IMR-90 (cell line): ENCODE results near the gene CSNK2A3. TPM values are rescaled to one million over a fixed set of nuclear protein-coding genes. Genes with fewer than 3 reads are reported as not detected.

Source experiments
- ATAC-seq: fragments of 200-7000 bp; cut with Tn5 transposase; 2 replicates; pipeline ENCODE4 v1.9.1; 2020; ENCODE audit warnings: low read depth, mild to moderate bottlenecking, moderate library complexity
- BruUV-seq: library from RNA; stranded (reverse); fragments of 400-500 nt; replicated peaks from 2 replicates; lab custom pipeline; 2021; lab: Mats Ljungman, UMichigan
- CTCF ChIA-PET: fragments of 300-600 bp; formaldehyde crosslinking; extraction: SDS; loops from one replicate; lab custom pipeline; 2021; ENCODE audit warnings: antibody characterized with exemption; lab: Yijun Ruan, JAX
- POLR2A ChIA-PET: fragments of 300-600 bp; sonication (Branson Sonifier 250); formaldehyde crosslinking; loops from one replicate; lab custom pipeline; 2022; ENCODE audit warnings: antibody characterized with exemption; ENCODE audit not compliant: unreplicated experiment; lab: Charles Lee
- DNase-seq: peaks from one replicate; pipeline ENCODE4 v3.0.0; 2013
- H2AFZ ChIP-seq: replicated peaks from 2 replicates; pipeline ENCODE3; 2013; ENCODE audit warnings: low read length, mild to moderate bottlenecking; ENCODE audit not compliant: poor library complexity
- H2AK5ac ChIP-seq: 2 replicates; pipeline ENCODE4 v1.6.1; 2013; ENCODE audit warnings: low read depth, low read length, inconsistent platforms
- H2AK9ac ChIP-seq: replicated peaks from 2 replicates; pipeline ENCODE3; 2013; ENCODE audit warnings: mild to moderate bottlenecking, low read depth, low read length, moderate library complexity; ENCODE audit not compliant: poor library complexity
- H2BK120ac ChIP-seq: 2 replicates; pipeline ENCODE4 v1.6.1; 2013; ENCODE audit warnings: low read depth, low read length, inconsistent platforms
- H2BK15ac ChIP-seq: 3 replicates; pipeline ENCODE4 v1.6.1; 2013; ENCODE audit warnings: low read depth, low read length, inconsistent platforms
- H2BK20ac ChIP-seq: 2 replicates; pipeline ENCODE4 v1.6.1; 2013; ENCODE audit warnings: low read depth, mild to moderate bottlenecking, inconsistent platforms, low read length, moderate library complexity
- H2BK5ac ChIP-seq: 2 replicates; pipeline ENCODE4 v1.6.1; 2013; ENCODE audit warnings: mild to moderate bottlenecking, low read depth, low read length, inconsistent platforms; ENCODE audit not compliant: poor library complexity, severe bottlenecking
- H3K14ac ChIP-seq: replicated peaks from 2 replicates; pipeline ENCODE4 v1.6.1; 2013; ENCODE audit warnings: low read depth, low read length, inconsistent platforms
- H3K18ac ChIP-seq: 2 replicates; pipeline ENCODE4 v1.6.1; 2013; ENCODE audit warnings: low read depth, low read length, control low read depth
- H3K23ac ChIP-seq: 2 replicates; pipeline ENCODE4 v1.6.1; 2013; ENCODE audit warnings: low read depth, low read length, inconsistent platforms
- H3K27ac ChIP-seq: 2 replicates; pipeline ENCODE4 v1.5.1; 2013; ENCODE audit warnings: mild to moderate bottlenecking, control low read depth, low read length; ENCODE audit not compliant: insufficient read depth
- H3K27me3 ChIP-seq: 2 replicates; pipeline ENCODE4 v1.6.1; 2013; ENCODE audit warnings: low read length; ENCODE audit not compliant: control insufficient read depth, insufficient read depth
- H3K36me3 ChIP-seq: 2 replicates; pipeline ENCODE4 v1.6.1; 2013; ENCODE audit warnings: low read length, mixed read lengths; ENCODE audit not compliant: control insufficient read depth, insufficient read depth
- H3K4ac ChIP-seq: 2 replicates; pipeline ENCODE4 v1.6.1; 2013; ENCODE audit warnings: low read depth, low read length, inconsistent platforms
- H3K4me1 ChIP-seq: 2 replicates; pipeline ENCODE4 v1.6.1; 2013; ENCODE audit warnings: low read length, mixed read lengths; ENCODE audit not compliant: control insufficient read depth, insufficient read depth
- H3K4me2 ChIP-seq: 2 replicates; pipeline ENCODE4 v1.6.1; 2013; ENCODE audit warnings: low read depth, mild to moderate bottlenecking, control low read depth, low read length, moderate library complexity
- H3K4me3 ChIP-seq: 2 replicates; pipeline ENCODE4 v1.5.1; 2013; ENCODE audit warnings: low read depth, mild to moderate bottlenecking, control low read depth, low read length, moderate library complexity; ENCODE audit not compliant: insufficient read depth
- H3K56ac ChIP-seq: 2 replicates; pipeline ENCODE4 v1.6.1; 2013; ENCODE audit warnings: low read length, inconsistent platforms; ENCODE audit not compliant: insufficient read depth; ENCODE audit errors: extremely low read depth
- H3K79me1 ChIP-seq, 2 experiments: 2 replicates each; pipeline ENCODE4 v1.6.1; 2013; ENCODE audit warnings: low read length in 2 of 2, inconsistent platforms in 1 of 2, low read depth in 1 of 2
- H3K9ac ChIP-seq: 2 replicates; pipeline ENCODE4 v1.6.1; 2013; ENCODE audit warnings: low read depth, low read length, control low read depth
- H3K9me1 ChIP-seq: 2 replicates; pipeline ENCODE4 v1.6.1; 2013; ENCODE audit warnings: low read length, inconsistent platforms; ENCODE audit not compliant: insufficient read depth
- H3K9me3 ChIP-seq: 2 replicates; pipeline ENCODE4 v1.6.1; 2013; ENCODE audit warnings: low read length; ENCODE audit not compliant: control insufficient read depth, insufficient read depth
- H4K20me1 ChIP-seq: 2 replicates; pipeline ENCODE4 v1.6.1; 2013; ENCODE audit warnings: low read length, inconsistent platforms; ENCODE audit not compliant: insufficient read depth
- H4K5ac ChIP-seq: 2 replicates; pipeline ENCODE4 v1.6.1; 2013; ENCODE audit warnings: mild to moderate bottlenecking, low read depth, low read length, control low read depth
- H4K8ac ChIP-seq, 2 experiments: 2 replicates each; pipeline ENCODE4 v1.6.1; 2013; ENCODE audit warnings: low read depth in 2 of 2, low read length in 2 of 2, control low read depth in 1 of 2, inconsistent platforms in 1 of 2
- H4K91ac ChIP-seq: 2 replicates; pipeline ENCODE4 v1.6.1; 2013; ENCODE audit warnings: low read depth, low read length, inconsistent platforms; ENCODE audit not compliant: insufficient read depth
- BHLHE40 ChIP-seq: fragments of 150-350 bp; IDR thresholded peaks from 2 replicates; pipeline ENCODE4 v1.6.1; 2016; ENCODE audit warnings: mild to moderate bottlenecking, low read depth, low read length
- CEBPB ChIP-seq: IDR thresholded peaks from 2 replicates; pipeline ENCODE4 v1.6.1; 2012; ENCODE audit warnings: low read depth, low read length, improper control_type of control experiment
- CHD1 ChIP-seq: IDR thresholded peaks from 2 replicates; pipeline ENCODE4 v1.6.1; 2012; ENCODE audit warnings: low read depth, low read length, improper control_type of control experiment
- FOS ChIP-seq: fragments of 150-350 bp; IDR thresholded peaks from 2 replicates; pipeline ENCODE4 v1.6.1; 2016; ENCODE audit warnings: low read depth, low read length
- MAFK ChIP-seq: IDR thresholded peaks from 2 replicates; pipeline ENCODE4 v1.6.1; 2012; ENCODE audit warnings: low read depth, low read length, improper control_type of control experiment
- MAZ ChIP-seq: IDR thresholded peaks from 2 replicates; pipeline ENCODE4 v1.6.1; 2012; ENCODE audit warnings: low read depth, mild to moderate bottlenecking, low read length, improper control_type of control experiment, moderate library complexity, borderline replicate concordance
- NFE2L2 ChIP-seq: fragments of 150-350 bp; IDR thresholded peaks from 2 replicates; pipeline ENCODE4 v1.6.1; 2016; ENCODE audit warnings: low read depth, mild to moderate bottlenecking, low read length
- POLR2A ChIP-seq: IDR thresholded peaks from 2 replicates; pipeline ENCODE4 v1.6.1; 2012; ENCODE audit warnings: mild to moderate bottlenecking, low read depth, low read length
- RAD21 ChIP-seq: IDR thresholded peaks from 2 replicates; pipeline ENCODE4 v1.6.1; 2012; ENCODE audit warnings: low read length, improper control_type of control experiment
- RCOR1 ChIP-seq: IDR thresholded peaks from 2 replicates; pipeline ENCODE4 v1.6.1; 2012; ENCODE audit warnings: mild to moderate bottlenecking, low read length, improper control_type of control experiment; ENCODE audit not compliant: insufficient replicate concordance
- SMC3 ChIP-seq: fragments of 150-350 bp; IDR thresholded peaks from 2 replicates; pipeline ENCODE4 v1.6.1; 2016; ENCODE audit warnings: low read depth, mild to moderate bottlenecking, antibody characterized with exemption, low read length, moderate library complexity
- WGBS, 2 experiments: methylation state at CpG; one replicate each; pipeline versions ENCODE4 v1.1.5 to v1.1.7; 2013; ENCODE audit warnings: missing lambda C conversion rate in 2 of 2; ENCODE audit not compliant: insufficient read length in 1 of 2; ENCODE audit errors: extremely low coverage in 2 of 2; 5-methylcytosine and 5-hydroxymethylcytosine counted together
- dilution Hi-C: fragments of 300-500 bp; cut with HindIII; formaldehyde crosslinking; loops from one replicate; pipeline ENCODE4 v1.14.3; 2018; ENCODE audit warnings: low sequenced_read_pairs; ENCODE audit not compliant: unreplicated experiment
- in situ Hi-C: fragments of 300-500 bp; cut with MboI; formaldehyde crosslinking; loops from 3 replicates; pipeline ENCODE4 v1.14.3; 2019; ENCODE audit warnings: low sequenced_read_pairs, inconsistent platforms, mixed read lengths
- intact Hi-C: fragments of 100-400 bp; cut with micrococcal nuclease; formaldehyde crosslinking; loops from 2 replicates; pipeline ENCODE4 v1.10.0; 2022
- polyA plus RNA-seq, 3 experiments: library from polyadenylated mRNA; depleted of rRNA; stranded (reverse); fragments of >200 nt; gene quantifications; 2 replicates each; pipeline ENCODE4 v1.2.3, GENCODE V29; 2012; ENCODE audit warnings: low replicate concordance in 1 of 3
- total RNA-seq: library from RNA; depleted of rRNA; stranded (reverse); fragments of >200 nt; gene quantifications from 2 replicates; pipeline ENCODE4 v1.2.3, GENCODE V29; 2012
- TF ChIP-seq, protein P1 (sequence below): fragments of 150-350 bp; IDR thresholded peaks from 2 replicates; pipeline ENCODE4 v1.6.1; 2016; ENCODE audit warnings: low read depth, mild to moderate bottlenecking, low read length, moderate library complexity, borderline replicate concordance
- TF ChIP-seq, protein P2 (sequence below): fragments of 150-350 bp; IDR thresholded peaks from 2 replicates; pipeline ENCODE4 v1.6.1; 2017; ENCODE audit warnings: mild to moderate bottlenecking, antibody characterized with exemption, low read length, low read depth
- TF ChIP-seq, protein P3 (sequence below): conservative IDR thresholded peaks from 2 replicates; pipeline ENCODE4 v1.5.1; 2012; ENCODE audit warnings: mild to moderate bottlenecking, low read depth, low read length, improper control_type of control experiment

The CSNK2A3 gene
- total and polyA plus RNA-seq, 2 of the 4 experiments (the other 2 are of a cell fraction) = 1.2 to 3.2 TPM

DNA sequence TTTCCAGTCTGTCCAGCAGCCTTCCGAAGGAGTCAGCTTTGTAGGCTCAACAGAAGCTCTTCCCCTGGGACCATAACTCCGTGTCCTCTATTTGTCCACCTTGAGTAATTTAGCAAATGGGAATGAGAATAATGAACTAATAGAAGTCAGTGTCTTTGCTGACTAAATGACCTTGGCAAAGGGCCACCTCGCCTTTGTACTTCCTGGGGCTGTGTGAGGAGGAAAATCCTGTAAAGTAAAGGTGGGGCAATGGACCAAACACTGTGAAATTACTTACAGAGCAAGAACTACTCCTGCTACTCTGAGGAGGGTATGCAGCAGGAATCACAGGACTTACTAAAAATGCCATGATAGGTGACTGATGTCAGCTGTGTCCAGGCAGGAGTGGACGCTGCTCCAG, 36.2 kb upstream of the CSNK2A3 start:
- Histone ChIP-seq H3K4me2 (no peak overlapping the region), H3K4me3 (no peak overlapping the region), H3K18ac (no peak overlapping the region), H4K5ac (no peak overlapping the region), H3K36me3 (no peaks in the 10 kb centered on the region), H2BK5ac (no peak overlapping the region), H3K4ac (no peak overlapping the region), H3K23ac (no peak overlapping the region), H4K91ac (no peak overlapping the region), H4K8ac (no peak overlapping the region), H2BK20ac (no peak overlapping the region), H3K4me1 (peaks cover 5% of the 10 kb centered on the region), H3K27me3 (peaks cover 5% of the 10 kb centered on the region; the same call in 1 of the 2 replicates), H2BK120ac (no peak overlapping the region), H3K9me1 (peaks cover 3% of the 10 kb centered on the region; the same call in 1 of the 2 replicates), H3K14ac (no peak overlapping the region), H3K79me1 (no peaks in the 10 kb centered on the region), H2AK9ac (no peak overlapping the region), H2AK5ac (no peak overlapping the region), H3K9ac (no peak overlapping the region), H4K20me1 (no peaks in the 10 kb centered on the region), H3K27ac (no peak overlapping the region), H2BK15ac (no peak overlapping the region), H3K56ac (no peak overlapping the region), H2AFZ (no peak overlapping the region), H3K9me3 (no peaks in the 10 kb centered on the region)
- ATAC-seq = no peak
- CTCF ChIA-PET = no interaction called here
- BruUV-seq = no TSS peak
- dilution Hi-C loops = no loop called here
- POLR2A ChIA-PET = no interaction called here
- in situ Hi-C loops = no loop called here
- no CpG with 5 or more reads among the region's 4 CpGs for WGBS, 2 experiments
- TF ChIP-seq, protein P1, sequence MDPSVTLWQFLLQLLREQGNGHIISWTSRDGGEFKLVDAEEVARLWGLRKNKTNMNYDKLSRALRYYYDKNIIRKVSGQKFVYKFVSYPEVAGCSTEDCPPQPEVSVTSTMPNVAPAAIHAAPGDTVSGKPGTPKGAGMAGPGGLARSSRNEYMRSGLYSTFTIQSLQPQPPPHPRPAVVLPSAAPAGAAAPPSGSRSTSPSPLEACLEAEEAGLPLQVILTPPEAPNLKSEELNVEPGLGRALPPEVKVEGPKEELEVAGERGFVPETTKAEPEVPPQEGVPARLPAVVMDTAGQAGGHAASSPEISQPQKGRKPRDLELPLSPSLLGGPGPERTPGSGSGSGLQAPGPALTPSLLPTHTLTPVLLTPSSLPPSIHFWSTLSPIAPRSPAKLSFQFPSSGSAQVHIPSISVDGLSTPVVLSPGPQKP = no peak
- TF ChIP-seq NFE2L2 = no peak
- no peak for TF ChIP-seq MAZ
- TF ChIP-seq CEBPB = no peak
- TF ChIP-seq CHD1 = no peak
- no peak for TF ChIP-seq FOS
- no peak for TF ChIP-seq BHLHE40
- TF ChIP-seq, protein P2, sequence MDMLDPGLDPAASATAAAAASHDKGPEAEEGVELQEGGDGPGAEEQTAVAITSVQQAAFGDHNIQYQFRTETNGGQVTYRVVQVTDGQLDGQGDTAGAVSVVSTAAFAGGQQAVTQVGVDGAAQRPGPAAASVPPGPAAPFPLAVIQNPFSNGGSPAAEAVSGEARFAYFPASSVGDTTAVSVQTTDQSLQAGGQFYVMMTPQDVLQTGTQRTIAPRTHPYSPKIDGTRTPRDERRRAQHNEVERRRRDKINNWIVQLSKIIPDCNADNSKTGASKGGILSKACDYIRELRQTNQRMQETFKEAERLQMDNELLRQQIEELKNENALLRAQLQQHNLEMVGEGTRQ = no peak
- TF ChIP-seq, protein P3, sequence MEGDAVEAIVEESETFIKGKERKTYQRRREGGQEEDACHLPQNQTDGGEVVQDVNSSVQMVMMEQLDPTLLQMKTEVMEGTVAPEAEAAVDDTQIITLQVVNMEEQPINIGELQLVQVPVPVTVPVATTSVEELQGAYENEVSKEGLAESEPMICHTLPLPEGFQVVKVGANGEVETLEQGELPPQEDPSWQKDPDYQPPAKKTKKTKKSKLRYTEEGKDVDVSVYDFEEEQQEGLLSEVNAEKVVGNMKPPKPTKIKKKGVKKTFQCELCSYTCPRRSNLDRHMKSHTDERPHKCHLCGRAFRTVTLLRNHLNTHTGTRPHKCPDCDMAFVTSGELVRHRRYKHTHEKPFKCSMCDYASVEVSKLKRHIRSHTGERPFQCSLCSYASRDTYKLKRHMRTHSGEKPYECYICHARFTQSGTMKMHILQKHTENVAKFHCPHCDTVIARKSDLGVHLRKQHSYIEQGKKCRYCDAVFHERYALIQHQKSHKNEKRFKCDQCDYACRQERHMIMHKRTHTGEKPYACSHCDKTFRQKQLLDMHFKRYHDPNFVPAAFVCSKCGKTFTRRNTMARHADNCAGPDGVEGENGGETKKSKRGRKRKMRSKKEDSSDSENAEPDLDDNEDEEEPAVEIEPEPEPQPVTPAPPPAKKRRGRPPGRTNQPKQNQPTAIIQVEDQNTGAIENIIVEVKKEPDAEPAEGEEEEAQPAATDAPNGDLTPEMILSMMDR = no peak
- no peak for TF ChIP-seq RAD21
- TF ChIP-seq MAFK = no peak
- TF ChIP-seq RCOR1 = no peak
- TF ChIP-seq SMC3 = no peak
- TF ChIP-seq POLR2A = no peak
- no peak for DNase-seq
- intact Hi-C loops = no loop called here
